HG02973 (cell line): ENCODE results near the gene C2orf42.
"Not testable (repeated sequence)": the region's sequence is repeated elsewhere in the genome, so short reads cannot be mapped to it uniquely, and the experiment has no call there.

Source experiments
- ATAC-seq: cut with Tn5 transposase; IDR thresholded peaks from one replicate; pipeline ENCODE4 v1.9.1; 2021; ENCODE audit warnings: moderate library complexity; ENCODE audit not compliant: unreplicated experiment

Gene C2orf42

GRCh38 chr2:70110397-70110796 is 80.4 kb downstream of the C2orf42 start:
- ATAC-seq: not testable (repeated sequence)

GRCh38 chr2:70106138-70106537 is 84.7 kb downstream of the C2orf42 start:
- ATAC-seq: not testable (repeated sequence)

- ATAC-seq: no peak
These were observed 86.3 kb downstream of the C2orf42 start for GRCh38 chr2:70104231-70105111.

GRCh38 chr2:70103531-70104061 is 87.2 kb downstream of the C2orf42 start:
- no peak for ATAC-seq

- ATAC-seq: not testable (repeated sequence)
These were observed 88.4 kb downstream of the C2orf42 start for GRCh38 chr2:70102323-70102905.

GRCh38 chr2:70101686-70102085 is 89.1 kb downstream of the C2orf42 start:
- not testable (repeated sequence) for ATAC-seq

- ATAC-seq: no peak
These were observed 89.6 kb downstream of the C2orf42 start for GRCh38 chr2:70101174-70101573.
